Superior temporal gyrus (tissue), 1 donor: Measurements from ENCODE around the gene PRTG.
"Not testable (repeated sequence)": the region's sequence is repeated elsewhere in the genome, so short reads cannot be mapped to it uniquely, and the experiment has no call there.

ENCODE experiments used
- DNase-seq: peaks from one replicate; pipeline ENCODE4 v3.0.0-alpha.2; 2016; ENCODE audit errors: extremely low spot score

The PRTG gene

GRCh38 chr15:55742927-55743728 lies at the start of gene PRTG:
PRTG (minus strand) TSS chr15:55743152; CDS start chr15:55742931, 221 bp downstream.
- DNase-seq, result no peak

GRCh38 chr15:55791551-55792400 lies 48.8 kb upstream of the PRTG start:
- no peak for DNase-seq

- DNase-seq, result no peak
Measured at GRCh38 chr15:55789066-55789660, 46.2 kb upstream of the PRTG start.

GRCh38 chr15:55786341-55786740 lies 43.4 kb upstream of the PRTG start:
- no peak for DNase-seq

GRCh38 chr15:55785593-55785992 lies 42.6 kb upstream of the PRTG start:
- not testable (repeated sequence) for DNase-seq

GRCh38 chr15:55784286-55784685 lies 41.3 kb upstream of the PRTG start:
- no peak for DNase-seq

GRCh38 chr15:55782901-55783300 lies 39.9 kb upstream of the PRTG start:
- no peak for DNase-seq

GRCh38 chr15:55780292-55780691 lies 37.3 kb upstream of the PRTG start:
- no peak for DNase-seq

GRCh38 chr15:55778932-55779331 lies 36.0 kb upstream of the PRTG start:
- no peak for DNase-seq

- no peak for DNase-seq
Measured at GRCh38 chr15:55775316-55775715, 32.4 kb upstream of the PRTG start.

- DNase-seq, result no peak
Measured at GRCh38 chr15:55774113-55774970, 31.4 kb upstream of the PRTG start.

- no peak for DNase-seq
Measured at GRCh38 chr15:55770806-55771205, 27.9 kb upstream of the PRTG start.

- DNase-seq, result no peak
Measured at GRCh38 chr15:55770261-55770660, 27.3 kb upstream of the PRTG start.

GRCh38 chr15:55768670-55769185 lies 25.8 kb upstream of the PRTG start:
- no peak for DNase-seq

- DNase-seq, result no peak
Measured at GRCh38 chr15:55766676-55767075, 23.7 kb upstream of the PRTG start.

GRCh38 chr15:55764398-55764797 lies 21.4 kb upstream of the PRTG start:
- no peak for DNase-seq

GRCh38 chr15:55758580-55758986 lies 15.6 kb upstream of the PRTG start:
- DNase-seq, result no peak

- not testable (repeated sequence) for DNase-seq
Measured at GRCh38 chr15:55753433-55753832, 10.5 kb upstream of the PRTG start.

- DNase-seq, result no peak
Measured at GRCh38 chr15:55750706-55751105, 7.8 kb upstream of the PRTG start.

GRCh38 chr15:55743729-55744655 lies 1.0 kb upstream of the PRTG start:
- DNase-seq, result no peak
